LNCaP clone FGC (cell line): ENCODE measurements around the gene BDNF.
"Not testable (repeated sequence)": the region's sequence is repeated elsewhere in the genome, so short reads cannot be mapped to it uniquely, and the experiment has no call there.

Experiments
- DNase-seq: peaks from one replicate; pipeline ENCODE4 v3.0.0-alpha.2; 2011; ENCODE audit warnings: low read depth
- H3K4me3 ChIP-seq: 2 replicates; pipeline ENCODE4 v1.5.1; 2011; ENCODE audit warnings: mild to moderate bottlenecking, low read depth, low read length, control low read depth
- CTCF ChIP-seq: IDR thresholded peaks from 2 replicates; pipeline ENCODE4 v1.5.1; 2012; ENCODE audit warnings: mild to moderate bottlenecking; ENCODE audit not compliant: control insufficient read depth, insufficient read depth; ENCODE audit errors: extremely low read depth

BDNF gene

GRCh38 chr11:27672836-27673464 is 27.3 kb downstream of the BDNF start:
- DNase-seq = no peak
- no peak overlapping the region for H3K4me3 ChIP-seq
- TF ChIP-seq CTCF = no peak

- not testable (repeated sequence) for H3K4me3 ChIP-seq, DNase-seq
These were observed 34.6 kb downstream of the BDNF start for GRCh38 chr11:27665508-27666101.

- no peak for TF ChIP-seq CTCF
- no peak for DNase-seq
These were observed 36.9 kb downstream of the BDNF start for GRCh38 chr11:27663326-27663725.

GRCh38 chr11:27660171-27660570 is 40.1 kb downstream of the BDNF start:
- no peak for DNase-seq
- TF ChIP-seq CTCF = no peak
- H3K4me3 ChIP-seq = no peak overlapping the region

More at GRCh38 chr11:27663326-27663725, 36.9 kb downstream of the BDNF start:
- no peak overlapping the region for H3K4me3 ChIP-seq

- H3K4me3 ChIP-seq = no peak overlapping the region
- DNase-seq = no peak
- TF ChIP-seq CTCF = no peak
These were observed 41.6 kb downstream of the BDNF start for GRCh38 chr11:27658535-27659236.

GRCh38 chr11:27656806-27657483 is 43.3 kb downstream of the BDNF start:
- DNase-seq = no peak
- no peak for TF ChIP-seq CTCF
- H3K4me3 ChIP-seq = no peak overlapping the region

- H3K4me3 ChIP-seq = no peak overlapping the region
- no peak for DNase-seq
- no peak for TF ChIP-seq CTCF
These were observed 43.9 kb downstream of the BDNF start for GRCh38 chr11:27656320-27656719.
